ENCODE data around the gene HMCN2.
"Not testable (repeated sequence)": the region's sequence is repeated elsewhere in the genome, so short reads cannot be mapped to it uniquely, and the experiment has no call there.

The HMCN2 gene

DNA sequence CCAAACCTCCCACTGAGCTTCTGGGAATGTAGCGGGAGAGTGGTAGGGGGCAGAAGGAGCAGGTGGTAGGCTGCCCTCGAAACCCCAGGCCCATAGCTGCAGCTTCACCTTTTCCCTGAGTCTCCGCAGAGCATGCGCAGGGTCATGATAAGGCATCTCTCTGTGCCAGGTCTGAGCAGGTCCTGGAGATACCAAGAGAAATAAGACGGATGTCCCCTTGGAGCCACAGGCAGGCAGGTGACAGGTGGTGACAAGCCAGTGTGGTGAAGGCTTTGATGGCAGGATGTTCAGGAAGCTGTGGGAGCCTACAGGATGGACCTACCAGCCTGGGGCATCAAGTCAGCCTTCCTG, 68.1 kb downstream of the HMCN2 start:
- H3K4me3 ChIP-seq (ENCODE audit: control insufficient read depth, low read depth, low read length) = no peak overlapping the region
- no peak for DNase-seq (ENCODE audit: low read depth)
- TF ChIP-seq, protein P1, sequence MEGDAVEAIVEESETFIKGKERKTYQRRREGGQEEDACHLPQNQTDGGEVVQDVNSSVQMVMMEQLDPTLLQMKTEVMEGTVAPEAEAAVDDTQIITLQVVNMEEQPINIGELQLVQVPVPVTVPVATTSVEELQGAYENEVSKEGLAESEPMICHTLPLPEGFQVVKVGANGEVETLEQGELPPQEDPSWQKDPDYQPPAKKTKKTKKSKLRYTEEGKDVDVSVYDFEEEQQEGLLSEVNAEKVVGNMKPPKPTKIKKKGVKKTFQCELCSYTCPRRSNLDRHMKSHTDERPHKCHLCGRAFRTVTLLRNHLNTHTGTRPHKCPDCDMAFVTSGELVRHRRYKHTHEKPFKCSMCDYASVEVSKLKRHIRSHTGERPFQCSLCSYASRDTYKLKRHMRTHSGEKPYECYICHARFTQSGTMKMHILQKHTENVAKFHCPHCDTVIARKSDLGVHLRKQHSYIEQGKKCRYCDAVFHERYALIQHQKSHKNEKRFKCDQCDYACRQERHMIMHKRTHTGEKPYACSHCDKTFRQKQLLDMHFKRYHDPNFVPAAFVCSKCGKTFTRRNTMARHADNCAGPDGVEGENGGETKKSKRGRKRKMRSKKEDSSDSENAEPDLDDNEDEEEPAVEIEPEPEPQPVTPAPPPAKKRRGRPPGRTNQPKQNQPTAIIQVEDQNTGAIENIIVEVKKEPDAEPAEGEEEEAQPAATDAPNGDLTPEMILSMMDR (conservative IDR thresholded peaks at IDR 0.05; ENCODE audit: control insufficient read depth, insufficient read depth, low read depth, low read length) = no peak

DNA sequence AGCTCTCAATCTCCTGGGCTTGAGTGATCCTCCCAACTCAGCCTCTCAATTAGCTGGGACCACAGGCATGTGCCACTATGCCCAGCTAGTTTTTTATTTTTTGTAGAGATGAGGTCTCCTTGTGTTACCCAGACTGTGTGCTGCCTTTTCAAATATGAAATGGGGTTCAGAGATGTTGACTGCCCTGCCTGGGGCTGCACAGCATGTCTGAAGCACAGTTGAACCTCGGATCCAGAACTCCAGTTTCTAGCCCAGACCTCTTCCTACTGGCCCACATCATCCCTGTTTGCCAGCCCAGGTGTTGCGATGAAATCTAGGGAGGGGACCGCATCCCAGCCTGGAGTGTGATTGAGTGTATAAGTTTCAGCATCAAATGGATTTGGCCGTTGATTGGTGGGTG, 69.4 kb downstream of the HMCN2 start:
- TF ChIP-seq, protein P1 (conservative IDR thresholded peaks at IDR 0.05; ENCODE audit: control insufficient read depth, insufficient read depth, low read depth, low read length) = no peak
- no peak overlapping the region for H3K4me3 ChIP-seq (ENCODE audit: control insufficient read depth, low read depth, low read length)
- DNase-seq (ENCODE audit: low read depth) = no peak

DNA sequence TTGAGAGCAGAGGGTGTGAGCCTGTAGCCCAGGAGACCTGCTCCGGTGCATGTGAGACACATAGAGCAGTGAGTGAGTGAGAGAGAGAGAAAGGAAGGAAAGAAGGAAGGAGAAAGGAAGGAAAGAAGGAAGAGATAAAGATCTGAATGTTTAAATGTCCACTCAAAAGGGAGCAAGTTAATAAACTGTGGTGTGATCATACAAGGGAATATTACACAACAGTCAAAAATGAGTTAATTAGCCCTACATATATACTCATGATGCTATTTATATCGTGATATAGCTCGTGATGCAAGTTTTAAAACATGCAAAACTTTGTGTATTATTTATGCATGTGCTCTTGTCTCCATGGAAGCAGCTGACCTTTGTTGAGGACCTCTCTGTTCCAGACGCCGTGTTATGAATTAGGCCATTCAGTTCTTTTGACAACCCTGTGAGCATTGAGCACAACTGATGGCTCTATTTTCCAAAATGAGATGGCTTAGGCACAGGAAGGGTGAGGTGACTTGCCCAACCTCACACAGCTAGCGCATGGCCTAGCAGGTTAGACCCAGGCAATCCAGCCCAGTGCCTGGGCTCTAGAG, 70.6 kb downstream of the HMCN2 start:
- no peak overlapping the region for H3K4me3 ChIP-seq (ENCODE audit: control insufficient read depth, low read depth, low read length)
- TF ChIP-seq, protein P1 (conservative IDR thresholded peaks at IDR 0.05; ENCODE audit: control insufficient read depth, insufficient read depth, low read depth, low read length) = no peak
- peak; percentile 16 for DNase-seq (ENCODE audit: low read depth)

DNA sequence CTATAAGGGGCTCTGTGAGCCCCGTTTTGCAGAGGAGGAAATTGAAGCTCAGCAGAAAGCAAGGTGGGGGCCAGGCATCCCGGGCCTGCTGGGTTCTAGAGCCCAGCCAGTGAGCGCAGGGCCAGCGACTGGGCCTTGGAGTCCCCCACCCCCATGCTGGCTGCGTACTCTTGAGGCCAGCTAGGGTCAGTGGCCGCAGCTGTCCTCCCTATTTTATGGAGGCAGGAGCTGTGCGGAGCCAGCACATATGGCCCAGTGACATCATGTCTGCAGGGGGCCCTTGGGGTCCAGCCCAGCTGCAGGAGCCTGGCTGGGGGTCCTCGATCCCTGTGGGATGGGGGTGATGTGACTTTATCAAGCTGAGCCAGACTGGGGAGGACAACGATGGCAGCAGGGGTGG, 71.3 kb downstream of the HMCN2 start:
- TF ChIP-seq, protein P1 (conservative IDR thresholded peaks at IDR 0.05; ENCODE audit: control insufficient read depth, insufficient read depth, low read depth, low read length) = no peak
- DNase-seq (ENCODE audit: low read depth) = no peak
- H3K4me3 ChIP-seq (ENCODE audit: control insufficient read depth, low read depth, low read length) = no peak overlapping the region

DNA sequence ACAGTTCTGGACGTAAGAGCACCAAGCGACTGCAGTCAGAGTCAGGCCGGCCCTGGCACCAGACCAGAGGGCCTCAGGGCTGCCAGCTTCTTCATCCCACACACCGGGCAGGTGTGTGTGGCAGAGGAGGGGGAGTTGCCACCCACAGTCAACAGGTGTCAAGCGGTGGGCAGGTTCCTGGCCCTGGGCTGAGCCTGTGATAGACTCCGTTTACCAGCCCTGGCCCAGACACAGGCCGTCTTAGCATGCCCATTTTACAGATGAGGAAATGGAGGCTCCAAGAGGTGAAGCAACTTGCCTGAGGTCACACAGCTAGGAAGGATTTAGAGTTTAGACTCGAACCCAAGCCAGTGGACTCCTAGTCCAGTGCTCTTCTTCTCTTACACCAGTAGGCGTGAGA, 71.8 kb downstream of the HMCN2 start:
- no peak overlapping the region for H3K4me3 ChIP-seq (ENCODE audit: control insufficient read depth, low read depth, low read length)

DNA sequence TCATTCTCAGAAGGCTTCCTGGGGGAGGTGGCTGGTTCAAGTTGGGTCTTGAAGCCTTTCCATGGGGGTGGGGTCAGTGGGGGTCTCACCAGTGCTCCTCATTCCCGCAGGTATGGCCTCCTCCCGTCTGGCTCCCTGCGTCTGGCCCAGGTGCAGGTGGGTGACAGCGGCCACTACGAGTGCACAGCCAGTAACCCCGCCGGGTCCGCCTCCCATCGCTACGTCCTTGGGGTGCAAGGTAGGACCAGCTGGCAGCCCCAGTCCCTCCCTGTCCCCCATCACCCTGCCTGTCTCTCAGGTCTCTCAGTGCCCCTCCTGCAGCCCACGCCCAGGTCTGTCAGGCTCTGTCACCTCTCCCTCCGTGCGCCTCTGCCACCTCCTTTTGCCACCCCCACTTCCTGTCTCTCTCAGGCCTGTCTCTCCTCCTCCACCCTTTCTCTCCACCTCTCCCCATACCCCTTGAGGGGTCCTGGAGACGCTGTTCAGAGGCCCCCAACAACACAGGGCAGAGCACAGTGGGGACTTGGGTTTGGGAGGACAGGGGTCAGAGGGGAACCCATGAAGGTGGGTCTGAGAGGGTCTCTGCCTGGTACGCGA, 72.3 kb downstream of the HMCN2 start:
- TF ChIP-seq, protein P1 (conservative IDR thresholded peaks at IDR 0.05; ENCODE audit: control insufficient read depth, insufficient read depth, low read depth, low read length) = no peak
- DNase-seq (ENCODE audit: low read depth) = no peak
- no peak overlapping the region for H3K4me3 ChIP-seq (ENCODE audit: control insufficient read depth, low read depth, low read length)

More for the DNA sequence above, 71.8 kb downstream of the HMCN2 start:
- DNase-seq (ENCODE audit: low read depth) = no peak
- TF ChIP-seq, protein P1 (conservative IDR thresholded peaks at IDR 0.05; ENCODE audit: control insufficient read depth, insufficient read depth, low read depth, low read length) = no peak

DNA sequence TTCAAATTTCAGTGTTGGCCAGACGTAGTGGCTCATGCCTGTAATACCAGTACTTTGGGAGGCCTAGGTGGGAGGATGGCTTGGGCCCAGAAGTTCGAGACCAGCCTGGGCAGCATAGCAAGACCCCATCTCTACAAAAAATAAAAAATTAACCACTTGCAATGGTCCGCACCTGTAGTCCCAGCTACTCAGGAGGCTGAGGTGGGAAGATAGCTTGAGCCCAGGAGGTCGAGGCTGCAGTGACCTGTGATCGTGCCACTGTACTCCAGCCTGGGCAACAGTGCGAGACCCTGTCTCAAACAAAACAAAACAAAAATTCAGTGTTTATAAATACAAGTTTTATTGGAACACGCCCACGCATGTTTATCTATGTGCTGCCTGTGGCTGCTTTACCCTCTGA, 73.3 kb downstream of the HMCN2 start:
- H3K4me3 ChIP-seq (ENCODE audit: control insufficient read depth, low read depth, low read length); DNase-seq (ENCODE audit: low read depth): not testable (repeated sequence)

All from fibroblast of mammary gland (primary cell).